Effector memory CD8-positive, alpha-beta T cell (primary cell): Measurements from ENCODE around the gene TBXAS1.

Experiments
- ATAC-seq: fragments of 150-1000 bp; cut with Tn5 transposase; replicated peaks from 2 replicates; pipeline ENCODE4 v1.10.0; 2021; ENCODE audit warnings: mild to moderate bottlenecking, moderate library complexity
- DNase-seq, 3 experiments: peaks; one replicate each; pipeline ENCODE4 v3.0.0; 2021
- H3K27ac Mint-ChIP-seq, 2 donors: one replicate each; pipeline ENCODE4 v1.8.0; 2022; ENCODE audit warnings: mild to moderate bottlenecking in 2 of 2, mixed read lengths in 2 of 2, moderate library complexity in 2 of 2
- H3K27me3 Mint-ChIP-seq, 2 donors: one replicate each; pipeline ENCODE4 v1.8.0; 2022; ENCODE audit warnings: mixed read lengths in 2 of 2
- H3K36me3 Mint-ChIP-seq: one replicate; pipeline ENCODE4 v1.8.0; 2022; ENCODE audit warnings: mild to moderate bottlenecking, moderate library complexity, mixed read lengths; ENCODE audit not compliant: insufficient read depth
- H3K4me1 Mint-ChIP-seq, 2 donors: one replicate each; pipeline ENCODE4 v1.8.0; 2022; ENCODE audit warnings: low read depth in 2 of 2, mixed read lengths in 2 of 2
- H3K4me3 Mint-ChIP-seq, 2 donors: one replicate each; pipeline ENCODE4 v1.8.0; 2022; ENCODE audit warnings: mild to moderate bottlenecking in 2 of 2, mixed read lengths in 2 of 2, moderate library complexity in 2 of 2
- H3K9me3 Mint-ChIP-seq, 2 donors: one replicate each; pipeline ENCODE4 v1.8.0; 2022; ENCODE audit warnings: mixed read lengths in 2 of 2

TBXAS1 gene

GRCh38 chr7:140054751-140055150 is 225.7 kb downstream of the TBXAS1 start:
- DNase-seq (no peak), ATAC-seq (no peak)
- no peak overlapping the region for H3K4me3 Mint-ChIP-seq
- H3K27ac Mint-ChIP-seq = peak overlapping the region; percentile 77 to 90
- H3K36me3 Mint-ChIP-seq = peaks cover 24% of the 10 kb centered on the region
- H3K27me3 Mint-ChIP-seq = no peaks in the 10 kb centered on the region
- no peaks in the 10 kb centered on the region for H3K9me3 Mint-ChIP-seq
- peaks cover 47 to 74% of the 10 kb centered on the region in 2 donors for H3K4me1 Mint-ChIP-seq

- Mint-ChIP-seq H3K36me3 (peaks cover 23% of the 10 kb centered on the region), H3K4me3 (no peak overlapping the region), H3K4me1 (peaks cover 54 to 76% of the 10 kb centered on the region in 2 donors), H3K27ac (peak overlapping the region; percentile 77 to 90), H3K27me3 (no peaks in the 10 kb centered on the region), H3K9me3 (no peaks in the 10 kb centered on the region)
- ATAC-seq (no peak), DNase-seq (no peak)
Observed at GRCh38 chr7:140055833-140056232, 226.8 kb downstream of the TBXAS1 start.

DNA sequence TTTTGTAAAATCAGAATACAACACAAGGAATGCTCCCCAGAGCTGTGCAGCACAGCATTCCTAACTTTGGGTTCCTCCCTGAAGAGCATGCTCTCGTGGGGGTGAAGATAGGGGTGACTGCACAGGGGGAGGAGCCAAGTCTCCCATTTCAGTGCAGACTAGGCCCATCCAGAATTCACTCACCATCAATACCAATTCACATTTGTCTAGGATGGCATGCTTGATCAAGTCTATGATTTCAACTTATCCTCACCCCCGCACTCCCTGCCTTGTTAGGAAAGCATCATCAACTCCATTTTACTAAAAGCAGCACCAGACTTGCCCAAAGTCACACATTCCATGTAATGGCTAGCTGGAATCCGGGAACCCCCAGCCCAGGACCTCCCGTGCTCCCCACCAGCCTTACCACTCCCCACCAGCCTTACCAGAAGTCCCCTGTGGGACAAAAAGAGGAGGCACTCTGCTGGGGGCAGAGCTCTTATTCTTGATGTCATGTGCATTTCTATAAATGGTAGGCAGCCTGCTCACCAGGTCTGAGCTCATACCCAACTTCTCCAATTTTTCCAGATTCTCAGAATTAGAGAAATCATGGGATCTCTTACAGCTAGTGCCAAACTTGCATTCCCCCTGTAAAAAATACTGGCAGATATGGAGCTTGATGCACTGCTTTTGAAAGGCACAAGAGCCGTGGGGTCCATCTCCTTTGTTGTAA is 227.5 kb downstream of the TBXAS1 start:
- no peaks in the 10 kb centered on the region for H3K27me3 Mint-ChIP-seq
- H3K4me1 Mint-ChIP-seq = peaks cover 61 to 82% of the 10 kb centered on the region in 2 donors
- no peaks in the 10 kb centered on the region for H3K9me3 Mint-ChIP-seq
- ATAC-seq = no peak
- peak overlapping the region; percentile 50 to 82 for H3K27ac Mint-ChIP-seq
- H3K4me3 Mint-ChIP-seq = peak overlapping the region in 1 of 2 donors; percentile 19
- DNase-seq = no peak
- H3K36me3 Mint-ChIP-seq = peaks cover 17% of the 10 kb centered on the region

DNA sequence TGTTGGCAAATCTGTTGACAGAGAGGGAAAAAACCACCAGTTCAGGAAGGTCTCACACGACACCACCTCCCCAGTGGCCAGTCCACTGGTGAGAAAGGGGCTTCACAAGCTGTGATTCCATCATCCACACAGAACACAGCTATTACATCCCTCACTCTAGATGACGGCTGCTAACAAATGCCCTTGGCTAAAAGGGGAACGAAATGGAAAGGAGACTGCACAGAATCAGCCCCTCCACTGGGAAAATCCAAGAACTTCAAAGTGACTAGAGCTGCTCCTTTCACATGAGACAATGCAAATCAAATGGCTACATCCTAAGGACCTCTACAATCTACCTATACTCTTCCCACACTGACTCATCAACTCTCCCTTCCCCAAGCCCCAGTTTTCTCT is 228.1 kb downstream of the TBXAS1 start:
- Mint-ChIP-seq H3K4me3 (no peak overlapping the region), H3K9me3 (no peaks in the 10 kb centered on the region), H3K27me3 (no peaks in the 10 kb centered on the region), H3K27ac (peak overlapping the region in 1 of 2 donors; percentile 82), H3K36me3 (peaks cover 20% of the 10 kb centered on the region), H3K4me1 (peaks cover 64 to 85% of the 10 kb centered on the region in 2 donors)
- ATAC-seq (no peak), DNase-seq (no peak)

DNA sequence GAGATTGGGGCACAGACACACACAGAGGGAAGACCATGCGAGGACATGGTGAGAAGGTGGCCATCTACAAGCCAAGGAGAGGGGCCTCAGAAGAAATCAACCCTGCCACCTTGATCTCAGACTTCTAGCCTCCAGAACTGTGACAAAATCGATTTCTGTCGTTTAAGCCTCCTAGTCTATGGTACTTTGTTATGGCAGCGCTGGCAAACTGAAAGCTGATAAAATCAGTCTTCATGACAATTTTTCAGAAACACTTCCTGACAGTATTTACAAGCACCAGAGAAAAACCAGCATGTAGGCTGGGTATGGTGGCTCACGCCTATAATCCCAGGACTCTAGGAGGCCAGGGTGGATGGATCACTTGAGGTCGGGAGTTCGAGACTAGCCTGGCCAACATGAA is 229.5 kb downstream of the TBXAS1 start:
- ATAC-seq (no peak), DNase-seq (no peak)
- Mint-ChIP-seq H3K9me3 (no peaks in the 10 kb centered on the region), H3K4me3 (peak overlapping the region in 1 of 2 donors; percentile 33), H3K27me3 (no peaks in the 10 kb centered on the region), H3K4me1 (peaks cover 63 to 83% of the 10 kb centered on the region in 2 donors), H3K36me3 (peaks cover 23% of the 10 kb centered on the region), H3K27ac (peak overlapping the region; percentile 91 to 93)

- DNase-seq (no peak), ATAC-seq (no peak)
- H3K27ac Mint-ChIP-seq = peak overlapping the region; percentile 91 to 93
- peaks cover 55 to 78% of the 10 kb centered on the region in 2 donors for H3K4me1 Mint-ChIP-seq
- H3K4me3 Mint-ChIP-seq = peak overlapping the region; percentile 88 to 91
- H3K36me3 Mint-ChIP-seq = peaks cover 23% of the 10 kb centered on the region
- H3K27me3 Mint-ChIP-seq = no peaks in the 10 kb centered on the region
- H3K9me3 Mint-ChIP-seq = no peaks in the 10 kb centered on the region
Observed at GRCh38 chr7:140059273-140060242, 230.5 kb downstream of the TBXAS1 start.

- Mint-ChIP-seq H3K27ac (peak overlapping the region; percentile 91 to 93), H3K27me3 (no peaks in the 10 kb centered on the region), H3K36me3 (peaks cover 17% of the 10 kb centered on the region), H3K9me3 (no peaks in the 10 kb centered on the region), H3K4me1 (peaks cover 49 to 71% of the 10 kb centered on the region in 2 donors), H3K4me3 (peak overlapping the region; percentile 88 to 91)
- ATAC-seq = no peak
- no peak for DNase-seq
Observed at GRCh38 chr7:140060243-140060630, 231.2 kb downstream of the TBXAS1 start.

DNA sequence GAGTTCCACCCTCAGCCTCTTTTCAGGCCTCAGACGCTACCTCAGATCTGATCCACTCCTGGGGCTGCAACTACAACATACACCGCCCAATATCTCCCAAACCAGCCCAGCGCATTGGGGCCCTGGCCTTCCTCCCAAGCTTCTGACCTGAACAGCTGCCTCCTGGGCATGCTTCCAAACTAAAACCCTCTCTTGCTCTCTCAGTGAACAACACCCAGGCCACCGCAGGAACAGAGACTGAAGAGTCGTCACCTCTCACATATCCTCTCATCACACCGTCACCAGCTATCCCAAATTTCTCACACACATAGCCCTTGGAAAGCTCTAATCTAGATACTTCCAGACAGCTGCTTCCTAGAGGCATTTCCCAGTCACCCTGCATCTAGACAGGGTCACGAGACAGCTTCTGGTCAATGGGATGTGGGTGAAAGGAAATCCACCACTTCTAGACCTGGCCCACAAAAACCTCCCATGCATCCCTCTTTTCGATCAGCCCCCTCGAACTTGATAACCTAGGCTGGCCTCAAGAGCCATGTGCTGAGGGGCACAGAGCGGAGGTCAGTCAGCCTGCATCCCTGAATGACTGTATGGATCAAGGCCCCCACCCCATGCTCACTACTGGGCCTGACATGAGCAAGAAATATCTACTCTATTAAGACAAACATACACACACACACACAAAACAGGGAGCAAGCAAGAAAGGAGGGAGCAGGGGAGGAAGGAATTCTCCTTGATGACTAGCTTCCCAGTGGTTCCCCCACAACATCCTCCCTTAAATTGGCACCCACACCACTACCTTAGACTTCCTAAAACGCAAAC is 231.9 kb downstream of the TBXAS1 start:
- Mint-ChIP-seq H3K4me1 (peaks cover 45 to 66% of the 10 kb centered on the region in 2 donors), H3K27me3 (no peaks in the 10 kb centered on the region), H3K27ac (peak overlapping the region; percentile 91 to 93), H3K36me3 (peaks cover 17% of the 10 kb centered on the region), H3K4me3 (peak overlapping the region; percentile 88 to 91), H3K9me3 (peaks cover 0 to 2% of the 10 kb centered on the region in 2 donors)
- no peak for ATAC-seq
- DNase-seq = no peak

DNA sequence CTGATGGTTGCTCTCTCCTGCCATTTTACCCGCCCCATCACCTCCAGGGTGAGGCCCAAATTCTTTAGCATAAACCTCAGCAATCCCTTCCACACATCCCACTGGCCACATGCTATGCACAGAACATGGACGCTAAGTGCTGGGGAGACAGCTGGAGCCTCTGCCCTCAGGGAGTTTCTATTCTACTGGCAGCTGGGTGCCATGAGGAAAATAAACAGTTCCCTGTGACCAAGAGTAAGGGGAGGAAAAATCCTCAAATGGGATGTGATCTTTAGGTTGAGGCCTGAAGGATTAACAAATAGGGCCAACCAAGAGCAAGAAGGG is 232.5 kb downstream of the TBXAS1 start:
- peaks cover 0 to 1% of the 10 kb centered on the region in 2 donors for H3K27me3 Mint-ChIP-seq
- H3K36me3 Mint-ChIP-seq = peaks cover 14% of the 10 kb centered on the region
- H3K27ac Mint-ChIP-seq = peak overlapping the region; percentile 91 to 93
- DNase-seq (no peak), ATAC-seq (no peak)
- peaks cover 40 to 62% of the 10 kb centered on the region in 2 donors for H3K4me1 Mint-ChIP-seq
- peak overlapping the region; percentile 88 to 91 for H3K4me3 Mint-ChIP-seq
- peaks cover 4 to 5% of the 10 kb centered on the region in 2 donors for H3K9me3 Mint-ChIP-seq

DNA sequence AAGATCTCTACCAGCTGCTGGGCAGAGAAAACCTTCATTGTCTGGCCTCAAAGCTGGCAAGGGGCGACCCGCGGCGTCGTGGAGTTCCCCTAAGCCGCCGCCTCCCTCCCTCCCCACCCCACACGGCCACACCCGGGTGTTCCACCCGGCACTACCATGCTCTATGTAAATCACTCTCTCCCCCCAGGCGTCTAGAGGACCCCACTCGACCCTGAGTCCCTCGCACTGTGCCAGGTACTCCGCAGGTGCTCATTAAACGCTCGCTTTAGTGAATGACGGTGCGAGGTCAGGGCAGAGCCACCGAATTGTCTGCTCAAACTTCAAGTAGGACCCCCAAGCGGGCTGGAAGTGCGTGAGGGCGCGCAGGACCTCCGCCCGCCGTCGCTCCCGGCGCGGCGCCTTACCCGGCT is 233.1 kb downstream of the TBXAS1 start:
- H3K9me3 Mint-ChIP-seq = peaks cover 9% of the 10 kb centered on the region in 2 donors
- DNase-seq (peak; percentile 41 to 43 (median 43)), ATAC-seq (peak; percentile 61)
- H3K4me3 Mint-ChIP-seq = peak overlapping the region; percentile 88 to 91
- H3K36me3 Mint-ChIP-seq = peaks cover 11% of the 10 kb centered on the region
- peaks cover 0 to 6% of the 10 kb centered on the region in 2 donors for H3K27me3 Mint-ChIP-seq
- H3K4me1 Mint-ChIP-seq = peaks cover 38 to 57% of the 10 kb centered on the region in 2 donors
- peak overlapping the region; percentile 91 to 93 for H3K27ac Mint-ChIP-seq

DNA sequence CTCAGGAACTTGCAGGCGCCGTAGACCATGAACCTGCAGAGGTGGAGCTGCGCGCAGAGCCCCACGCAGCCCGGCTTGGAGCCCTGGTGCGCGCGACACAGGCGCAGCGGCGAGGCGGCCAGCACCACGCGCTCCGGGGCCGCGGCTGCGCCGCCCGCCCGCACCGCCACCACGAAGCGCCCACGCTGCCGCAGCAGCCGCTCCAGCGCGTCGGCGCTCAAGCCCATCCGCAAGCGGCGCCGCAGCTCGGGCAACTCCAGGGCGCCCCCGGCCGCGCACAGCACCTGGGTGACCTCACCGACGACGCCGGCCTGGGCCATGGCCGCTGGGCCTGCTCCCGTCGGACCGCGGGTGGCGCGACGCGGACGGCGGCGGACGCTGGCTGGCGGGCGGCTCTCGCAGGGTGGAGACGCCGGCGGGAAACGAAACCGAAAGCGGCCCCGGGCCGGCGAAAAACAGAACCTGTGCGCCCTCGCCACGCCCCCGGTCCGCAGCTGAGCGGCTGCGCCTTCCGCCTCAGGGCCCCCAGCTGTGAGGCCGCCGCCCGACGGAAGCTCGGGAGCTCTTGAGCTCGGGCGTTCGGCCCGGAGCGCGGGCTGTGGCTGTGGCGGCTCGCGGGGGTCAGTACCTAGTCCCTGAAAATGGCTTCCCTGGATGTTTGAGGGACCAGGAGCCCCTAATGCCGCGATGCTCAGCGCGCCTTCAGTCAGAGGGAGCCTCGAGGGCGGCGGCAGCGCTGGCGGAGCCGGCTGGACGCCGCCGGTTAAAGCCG is 233.7 kb downstream of the TBXAS1 start, which contains the start of gene PARP12:
PARP12 (minus strand) TSS at position 424 of the 772 bp plus-strand sequence; CDS start at position 320, 104 bp downstream.
- H3K4me1 Mint-ChIP-seq = peaks cover 36 to 53% of the 10 kb centered on the region in 2 donors
- H3K27ac Mint-ChIP-seq = peak within 1 kb of the TSS; percentile 91 to 93
- DNase-seq (peak; percentile 80 to 83 (median 82)), ATAC-seq (peak; percentile 82)
- H3K36me3 Mint-ChIP-seq = peaks cover 11% of the 10 kb centered on the region
- H3K9me3 Mint-ChIP-seq = peaks cover 12% of the 10 kb centered on the region in 2 donors
- peak within 1 kb of the TSS; percentile 88 to 91 for H3K4me3 Mint-ChIP-seq
- peaks cover 0 to 6% of the 10 kb centered on the region in 2 donors for H3K27me3 Mint-ChIP-seq

- H3K4me3 Mint-ChIP-seq = no peak overlapping the region
Observed at GRCh38 chr7:140067052-140067451, 238.0 kb downstream of the TBXAS1 start.

More at GRCh38 chr7:140067052-140067451, 238.0 kb downstream of the TBXAS1 start:
- H3K27ac Mint-ChIP-seq = no peak overlapping the region
- peaks cover 5 to 11% of the 10 kb centered on the region in 2 donors for H3K4me1 Mint-ChIP-seq
- H3K36me3 Mint-ChIP-seq = peaks cover 8% of the 10 kb centered on the region
- peaks cover 14 to 19% of the 10 kb centered on the region in 2 donors for H3K9me3 Mint-ChIP-seq
- H3K27me3 Mint-ChIP-seq = peaks cover 0 to 6% of the 10 kb centered on the region in 2 donors
- DNase-seq (no peak), ATAC-seq (no peak)
